Prostate gland (tissue), 2 donors: ENCODE results near the gene GFPT1. TPM values are rescaled to one million over a fixed set of nuclear protein-coding genes. Genes with fewer than 3 reads are reported as not detected.

Experiments
- DNase-seq: peaks from one replicate; pipeline ENCODE4 v3.0.0-alpha.2; 2019; ENCODE audit warnings: low spot score
- H3K27ac ChIP-seq, 2 donors: fragments of 200-600 bp; sonication (generic); 2 replicates each; pipeline ENCODE4 v1.5.1; 2017 to 2019
- H3K27me3 ChIP-seq: fragments of 200-600 bp; sonication (generic); replicated peaks from 2 replicates; pipeline ENCODE4 v1.5.1; 2019; ENCODE audit not compliant: insufficient read depth
- H3K36me3 ChIP-seq, 2 donors: fragments of 200-600 bp; sonication (generic); 1 replicate in 1 of 2; 2 replicates in 1 of 2; pipeline versions ENCODE4 v1.5.1 to v1.8.1; 2017 to 2019
- H3K4me1 ChIP-seq: fragments of 200-600 bp; sonication (generic); replicated peaks from 2 replicates; pipeline ENCODE4 v1.5.1; 2019
- H3K4me3 ChIP-seq, 2 donors: fragments of 200-600 bp; sonication (generic); 2 replicates each; pipeline ENCODE4 v1.5.1; 2017 to 2019
- H3K9me3 ChIP-seq: fragments of 200-600 bp; sonication (generic); 2 replicates; pipeline ENCODE4 v1.5.1; 2017
- CTCF ChIP-seq, 4 experiments: fragments of 200-600 bp in 2 of 4; fragments of 450-650 bp in 2 of 4; sonication (generic) in 2 of 4; IDR thresholded peaks; 1 replicate in 3 of 4; 2 replicates in 1 of 4; pipeline ENCODE4 v1.5.1; 2016 to 2019; ENCODE audit warnings: antibody characterized with exemption in 4 of 4, mild to moderate bottlenecking in 2 of 4, moderate library complexity in 2 of 4
- POLR2A ChIP-seq: fragments of 450-650 bp; IDR thresholded peaks from one replicate; pipeline ENCODE4 v1.6.1; 2016; ENCODE audit warnings: antibody characterized with exemption, mild to moderate bottlenecking
- POLR2AphosphoS5 ChIP-seq: sonication (generic); formaldehyde crosslinking; IDR thresholded peaks from one replicate; pipeline ENCODE4 v1.6.1; 2017; ENCODE audit warnings: antibody characterized with exemption
- WGBS: methylation state at CpG from one replicate; pipeline ENCODE4 v1.1.5; 2018; 5-methylcytosine and 5-hydroxymethylcytosine counted together
- intact Hi-C: fragments of 100-400 bp; cut with DNase I; formaldehyde crosslinking; loops from one replicate; pipeline ENCODE4 v1.14.2; 2022
- total RNA-seq, 2 donors: library from RNA; depleted of rRNA; stranded (reverse); fragments of >200 nt; gene quantifications; one replicate each; pipeline ENCODE4 v1.1.0, GENCODE V29; 2016

The GFPT1 gene
- total RNA-seq, 2 donors from 2014 or later: 27.4 to 52.7 TPM

DNA sequence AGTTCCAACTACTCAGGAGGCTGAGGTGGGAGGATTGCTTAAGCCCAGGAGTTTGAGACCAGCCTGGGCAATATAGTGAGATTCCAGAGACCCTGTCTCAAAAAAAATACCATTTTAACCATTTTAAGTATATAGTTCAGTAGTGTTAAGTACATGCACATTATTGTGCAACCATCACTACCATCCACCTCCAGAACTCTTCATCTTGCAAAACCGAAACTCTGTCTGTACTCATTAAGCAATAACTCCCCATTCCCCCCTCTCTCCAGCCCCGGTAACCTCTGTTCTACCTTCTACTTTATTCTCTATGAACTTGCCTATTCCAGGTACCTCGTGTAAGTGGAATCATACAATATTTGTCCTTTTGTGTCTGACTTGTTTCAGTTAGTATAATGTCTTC, 86.4 kb downstream of the GFPT1 start:
- no peak overlapping the region for H3K27ac ChIP-seq
- TF ChIP-seq POLR2A (no peak), CTCF (IDR thresholded peaks at IDR 0.05) (no peak), POLR2AphosphoS5 (no peak)
- no peaks in the 10 kb centered on the region for H3K4me1 ChIP-seq
- 90% methylated on average over 3 of the region's 3 CpGs for WGBS
- no peaks in the 10 kb centered on the region for H3K9me3 ChIP-seq
- no peaks in the 10 kb centered on the region for H3K27me3 ChIP-seq
- intact Hi-C loops: loop anchor here (10.0 kb wide), 2 partner anchors 126 to 356 kb away; no protein-coding TSS in a partner anchor
- H3K36me3 ChIP-seq: no peaks in the 10 kb centered on the region
- no peak for DNase-seq
- no peak overlapping the region for H3K4me3 ChIP-seq

- Histone ChIP-seq H3K36me3 (no peaks in the 10 kb centered on the region), H3K4me1 (no peaks in the 10 kb centered on the region), H3K9me3 (no peaks in the 10 kb centered on the region), H3K27ac (no peak overlapping the region), H3K4me3 (no peak overlapping the region), H3K27me3 (no peaks in the 10 kb centered on the region)
- DNase-seq: no peak
- WGBS: 47% methylated on average over 4 of the region's 4 CpGs
- TF ChIP-seq POLR2A (no peak), CTCF (IDR thresholded peaks at IDR 0.05) (no peak), POLR2AphosphoS5 (no peak)
- intact Hi-C loops: loop anchor here (10.0 kb wide), 2 partner anchors 125 to 355 kb away; no protein-coding TSS in a partner anchor
These were observed 87.1 kb downstream of the GFPT1 start for GRCh38 chr2:69299772-69300516.

- H3K4me3 ChIP-seq: no peak overlapping the region
- no peak for TF ChIP-seq POLR2AphosphoS5
- no peak for TF ChIP-seq POLR2A
- TF ChIP-seq CTCF (IDR thresholded peaks at IDR 0.05): no peak
- intact Hi-C loops: no loop called here
- H3K9me3 ChIP-seq: no peaks in the 10 kb centered on the region
- 56% methylated on average over 4 of the region's 4 CpGs for WGBS
- no peaks in the 10 kb centered on the region for H3K4me1 ChIP-seq
- H3K27me3 ChIP-seq: no peaks in the 10 kb centered on the region
- no peaks in the 10 kb centered on the region for H3K36me3 ChIP-seq
- no peak overlapping the region for H3K27ac ChIP-seq
- no peak for DNase-seq
These were observed 88.2 kb downstream of the GFPT1 start for GRCh38 chr2:69298862-69299261.

DNA sequence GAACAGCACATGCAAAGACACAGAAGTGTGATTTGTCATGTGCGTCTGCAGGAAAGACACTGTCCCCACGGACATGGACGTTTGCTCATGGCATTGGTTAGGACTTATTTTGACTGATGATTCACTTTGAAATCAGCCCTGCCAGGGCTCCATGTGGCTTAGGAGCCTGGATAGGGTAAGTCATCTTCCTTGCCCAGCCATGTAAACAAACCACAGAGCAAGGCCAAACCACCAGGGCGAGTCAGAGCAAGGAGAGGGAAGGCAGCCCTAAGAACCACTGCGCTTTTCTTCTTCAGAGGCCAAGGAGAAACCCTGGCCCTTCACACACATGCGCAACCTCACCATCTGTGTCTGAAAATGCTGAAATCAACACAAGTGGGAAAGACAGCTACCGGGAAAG, 88.8 kb downstream of the GFPT1 start:
- no peak for DNase-seq
- intact Hi-C loops: no loop called here
- TF ChIP-seq CTCF (IDR thresholded peaks at IDR 0.05): no peak
- no peak for TF ChIP-seq POLR2A
- no peak for TF ChIP-seq POLR2AphosphoS5

GRCh38 chr2:69297216-69297615, 89.8 kb downstream of the GFPT1 start:
- Histone ChIP-seq H3K27me3 (no peaks in the 10 kb centered on the region), H3K9me3 (no peaks in the 10 kb centered on the region), H3K27ac (no peak overlapping the region), H3K36me3 (no peaks in the 10 kb centered on the region), H3K4me1 (no peaks in the 10 kb centered on the region), H3K4me3 (no peak overlapping the region)
- DNase-seq: no peak
- intact Hi-C loops: no loop called here
- 95% methylated on average over 12 of the region's 12 CpGs for WGBS
- no peak for TF ChIP-seq CTCF (IDR thresholded peaks at IDR 0.05)
- TF ChIP-seq POLR2A: no peak
- TF ChIP-seq POLR2AphosphoS5: no peak

More for the DNA sequence above, 88.8 kb downstream of the GFPT1 start:
- H3K27me3 ChIP-seq: no peaks in the 10 kb centered on the region
- no peaks in the 10 kb centered on the region for H3K4me1 ChIP-seq
- H3K4me3 ChIP-seq: no peak overlapping the region
- no peak overlapping the region for H3K27ac ChIP-seq
- H3K36me3 ChIP-seq: no peaks in the 10 kb centered on the region
- 61% methylated on average over 7 of the region's 7 CpGs for WGBS
- H3K9me3 ChIP-seq: no peaks in the 10 kb centered on the region
